Activated T-cell treated with anti-CD3 and anti-CD28 coated beads for 1 hour (primary cell): ENCODE results near the gene CFTR.

ENCODE experiments used
- DNase-seq: peaks from one replicate; pipeline ENCODE4 v3.0.0-alpha.2; 2020; ENCODE audit warnings: low read depth

CFTR gene

GRCh38 chr7:117652943-117653680 is 173.3 kb downstream of the CFTR start:
- no peak for DNase-seq

GRCh38 chr7:117654780-117655179 is 175.0 kb downstream of the CFTR start:
- no peak for DNase-seq

GRCh38 chr7:117656806-117657205 is 177.0 kb downstream of the CFTR start:
- DNase-seq: no peak

GRCh38 chr7:117659531-117660011 is 179.7 kb downstream of the CFTR start:
- no peak for DNase-seq

- DNase-seq: no peak
Measured at GRCh38 chr7:117661328-117661727, 181.5 kb downstream of the CFTR start.

GRCh38 chr7:117664047-117664446 is 184.2 kb downstream of the CFTR start:
- no peak for DNase-seq

GRCh38 chr7:117665368-117665767 is 185.5 kb downstream of the CFTR start:
- DNase-seq: no peak

- DNase-seq: no peak
Measured at GRCh38 chr7:117666031-117666430, 186.2 kb downstream of the CFTR start.

GRCh38 chr7:117666689-117667088 is 186.9 kb downstream of the CFTR start:
- no peak for DNase-seq

- no peak for DNase-seq
Measured at GRCh38 chr7:117667456-117667855, 187.6 kb downstream of the CFTR start.

GRCh38 chr7:117669818-117670217 is 190.0 kb downstream of the CFTR start:
- no peak for DNase-seq

- DNase-seq: no peak
Measured at GRCh38 chr7:117672453-117672852, 192.6 kb downstream of the CFTR start.

GRCh38 chr7:117673367-117673766 is 193.5 kb downstream of the CFTR start:
- DNase-seq: no peak

GRCh38 chr7:117673839-117674238 is 194.0 kb downstream of the CFTR start:
- no peak for DNase-seq

- DNase-seq: no peak
Measured at GRCh38 chr7:117674617-117675016, 194.8 kb downstream of the CFTR start.

GRCh38 chr7:117675497-117676435 is 195.9 kb downstream of the CFTR start:
- no peak for DNase-seq

GRCh38 chr7:117679120-117679519 is 199.3 kb downstream of the CFTR start:
- no peak for DNase-seq

GRCh38 chr7:117682681-117683385 is 203.0 kb downstream of the CFTR start:
- no peak for DNase-seq

GRCh38 chr7:117683430-117684175 is 203.8 kb downstream of the CFTR start:
- no peak for DNase-seq

- DNase-seq: no peak
Measured at GRCh38 chr7:117685795-117686194, 206.0 kb downstream of the CFTR start.

- DNase-seq: no peak
Measured at GRCh38 chr7:117686311-117686935, 206.6 kb downstream of the CFTR start.
